SK-N-SH treated with all-trans-retinoic acid at 6 μM for 48 hours (cell line): ENCODE results near the gene SMOC2.

Experiments
- ESRRG ChIP-seq: fragments of 250-450 bp; sonication (Bioruptor Pico); IDR thresholded peaks from 2 replicates; pipeline ENCODE4 v1.6.1; 2021; ENCODE audit warnings: mild to moderate bottlenecking
- PPARA ChIP-seq: fragments of 250-450 bp; sonication (Bioruptor Pico); IDR thresholded peaks from 2 replicates; pipeline ENCODE4 v1.5.0; 2020; ENCODE audit warnings: mild to moderate bottlenecking, borderline replicate concordance

- TF ChIP-seq ESRRG (no peak), PPARA (no peak)
Measured at GRCh38 chr6:168413018-168413720, 27.8 kb upstream of the SMOC2 start.
